Astrocyte (in vitro differentiated cells and primary cell): ENCODE measurements around the gene RRBP1.

Source experiments
- EZH2 ChIP-seq: IDR thresholded peaks from 2 replicates; pipeline ENCODE4 v1.6.1; 2012; ENCODE audit warnings: mild to moderate bottlenecking, low read length, inconsistent platforms; ENCODE audit not compliant: insufficient read depth
- TF ChIP-seq, protein P1 (sequence below): IDR thresholded peaks from 2 replicates; pipeline ENCODE4 v1.5.1; 2011; ENCODE audit warnings: low read depth, mild to moderate bottlenecking, inconsistent platforms, low read length, moderate library complexity; ENCODE audit not compliant: insufficient read depth

DNA sequence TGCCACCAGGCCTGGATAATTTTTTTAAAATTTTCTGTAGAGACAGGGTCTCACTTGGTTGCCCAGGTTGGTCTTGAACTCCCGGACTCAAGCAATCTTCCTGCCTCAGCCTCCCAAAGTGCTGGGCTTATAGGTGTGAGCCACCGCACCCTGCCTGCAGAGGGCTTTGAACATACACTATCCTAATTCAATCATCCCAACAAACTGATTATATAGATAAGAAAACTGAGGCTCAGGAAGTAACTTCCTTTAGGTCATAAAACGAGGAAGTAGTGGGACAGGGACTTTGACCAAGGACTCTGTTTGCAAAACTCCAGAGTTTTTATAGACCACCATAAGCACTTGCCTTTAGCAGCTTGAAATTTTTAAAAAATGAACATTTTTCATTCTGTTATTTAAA lies 12.7 kb upstream of the RRBP1 start:
- TF ChIP-seq, protein P1, sequence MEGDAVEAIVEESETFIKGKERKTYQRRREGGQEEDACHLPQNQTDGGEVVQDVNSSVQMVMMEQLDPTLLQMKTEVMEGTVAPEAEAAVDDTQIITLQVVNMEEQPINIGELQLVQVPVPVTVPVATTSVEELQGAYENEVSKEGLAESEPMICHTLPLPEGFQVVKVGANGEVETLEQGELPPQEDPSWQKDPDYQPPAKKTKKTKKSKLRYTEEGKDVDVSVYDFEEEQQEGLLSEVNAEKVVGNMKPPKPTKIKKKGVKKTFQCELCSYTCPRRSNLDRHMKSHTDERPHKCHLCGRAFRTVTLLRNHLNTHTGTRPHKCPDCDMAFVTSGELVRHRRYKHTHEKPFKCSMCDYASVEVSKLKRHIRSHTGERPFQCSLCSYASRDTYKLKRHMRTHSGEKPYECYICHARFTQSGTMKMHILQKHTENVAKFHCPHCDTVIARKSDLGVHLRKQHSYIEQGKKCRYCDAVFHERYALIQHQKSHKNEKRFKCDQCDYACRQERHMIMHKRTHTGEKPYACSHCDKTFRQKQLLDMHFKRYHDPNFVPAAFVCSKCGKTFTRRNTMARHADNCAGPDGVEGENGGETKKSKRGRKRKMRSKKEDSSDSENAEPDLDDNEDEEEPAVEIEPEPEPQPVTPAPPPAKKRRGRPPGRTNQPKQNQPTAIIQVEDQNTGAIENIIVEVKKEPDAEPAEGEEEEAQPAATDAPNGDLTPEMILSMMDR: no peak
- no peak for TF ChIP-seq EZH2
